ENCODE results near the gene CHRNG. TPM values are rescaled to one million over a fixed set of nuclear protein-coding genes. Genes with fewer than 3 reads are reported as not detected.

The CHRNG gene
- total and polyA plus RNA-seq, 7 donors: not detected

DNA sequence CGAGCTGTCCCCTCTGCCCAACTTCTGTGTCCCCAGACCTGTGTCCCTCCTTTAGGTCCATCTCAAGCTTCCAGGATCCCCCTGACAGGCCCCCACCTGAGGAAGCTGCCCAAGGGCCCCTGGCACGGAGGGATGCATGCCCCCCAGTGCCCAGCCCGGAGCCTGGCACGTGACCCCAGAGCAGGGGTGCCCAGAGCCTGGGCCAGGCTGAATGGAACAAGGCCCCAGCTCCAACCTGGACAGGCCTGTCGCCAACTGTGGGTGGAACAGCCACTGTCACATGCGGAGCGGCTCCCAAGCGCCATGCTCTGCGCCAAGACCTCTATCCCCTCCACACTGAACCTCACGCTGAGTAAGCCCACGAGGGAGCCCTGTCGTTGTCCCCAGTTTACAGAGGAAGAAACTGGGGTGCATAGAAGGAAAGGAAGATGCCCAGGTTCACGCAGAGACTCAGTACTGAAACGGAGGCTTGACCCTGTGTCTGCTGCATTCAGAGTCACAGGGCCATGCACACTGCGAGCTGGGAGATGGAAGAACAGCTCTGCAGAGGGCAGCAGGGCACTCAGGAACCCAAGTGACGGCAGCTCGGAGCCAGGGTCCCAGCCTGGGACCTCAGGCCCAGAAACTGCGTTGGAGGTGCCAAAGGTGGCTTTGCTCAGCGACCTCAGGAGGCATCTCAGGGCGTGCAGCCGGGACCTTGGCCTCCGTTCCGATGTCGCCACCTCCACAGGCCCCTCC, 46.4 kb upstream of the CHRNG start:
- intact Hi-C loops (cut with DNase I): no loop called here
- no peak for DNase-seq
- Histone ChIP-seq H3K4me3 (no peak overlapping the region), H3K9me3 (no peaks in the 10 kb centered on the region), H3K36me3 (no peaks in the 10 kb centered on the region), H3K27ac (no peak overlapping the region), H3K4me1 (no peaks in the 10 kb centered on the region), H3K27me3 (peaks cover 0 to 19% (median 0%) of the 10 kb centered on the region in 3 donors)
- 85 to 91% methylated on average over 24 of the region's 24 CpGs for WGBS, 2 donors
- no peak for TF ChIP-seq POLR2A (IDR thresholded peaks at IDR 0.05)
- no peak for TF ChIP-seq EP300 (IDR thresholded peaks at IDR 0.05)
- TF ChIP-seq, protein P1, sequence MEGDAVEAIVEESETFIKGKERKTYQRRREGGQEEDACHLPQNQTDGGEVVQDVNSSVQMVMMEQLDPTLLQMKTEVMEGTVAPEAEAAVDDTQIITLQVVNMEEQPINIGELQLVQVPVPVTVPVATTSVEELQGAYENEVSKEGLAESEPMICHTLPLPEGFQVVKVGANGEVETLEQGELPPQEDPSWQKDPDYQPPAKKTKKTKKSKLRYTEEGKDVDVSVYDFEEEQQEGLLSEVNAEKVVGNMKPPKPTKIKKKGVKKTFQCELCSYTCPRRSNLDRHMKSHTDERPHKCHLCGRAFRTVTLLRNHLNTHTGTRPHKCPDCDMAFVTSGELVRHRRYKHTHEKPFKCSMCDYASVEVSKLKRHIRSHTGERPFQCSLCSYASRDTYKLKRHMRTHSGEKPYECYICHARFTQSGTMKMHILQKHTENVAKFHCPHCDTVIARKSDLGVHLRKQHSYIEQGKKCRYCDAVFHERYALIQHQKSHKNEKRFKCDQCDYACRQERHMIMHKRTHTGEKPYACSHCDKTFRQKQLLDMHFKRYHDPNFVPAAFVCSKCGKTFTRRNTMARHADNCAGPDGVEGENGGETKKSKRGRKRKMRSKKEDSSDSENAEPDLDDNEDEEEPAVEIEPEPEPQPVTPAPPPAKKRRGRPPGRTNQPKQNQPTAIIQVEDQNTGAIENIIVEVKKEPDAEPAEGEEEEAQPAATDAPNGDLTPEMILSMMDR (IDR thresholded peaks at IDR 0.05): no peak
- no peak for TF ChIP-seq POLR2AphosphoS5 (IDR thresholded peaks at IDR 0.05)

DNA sequence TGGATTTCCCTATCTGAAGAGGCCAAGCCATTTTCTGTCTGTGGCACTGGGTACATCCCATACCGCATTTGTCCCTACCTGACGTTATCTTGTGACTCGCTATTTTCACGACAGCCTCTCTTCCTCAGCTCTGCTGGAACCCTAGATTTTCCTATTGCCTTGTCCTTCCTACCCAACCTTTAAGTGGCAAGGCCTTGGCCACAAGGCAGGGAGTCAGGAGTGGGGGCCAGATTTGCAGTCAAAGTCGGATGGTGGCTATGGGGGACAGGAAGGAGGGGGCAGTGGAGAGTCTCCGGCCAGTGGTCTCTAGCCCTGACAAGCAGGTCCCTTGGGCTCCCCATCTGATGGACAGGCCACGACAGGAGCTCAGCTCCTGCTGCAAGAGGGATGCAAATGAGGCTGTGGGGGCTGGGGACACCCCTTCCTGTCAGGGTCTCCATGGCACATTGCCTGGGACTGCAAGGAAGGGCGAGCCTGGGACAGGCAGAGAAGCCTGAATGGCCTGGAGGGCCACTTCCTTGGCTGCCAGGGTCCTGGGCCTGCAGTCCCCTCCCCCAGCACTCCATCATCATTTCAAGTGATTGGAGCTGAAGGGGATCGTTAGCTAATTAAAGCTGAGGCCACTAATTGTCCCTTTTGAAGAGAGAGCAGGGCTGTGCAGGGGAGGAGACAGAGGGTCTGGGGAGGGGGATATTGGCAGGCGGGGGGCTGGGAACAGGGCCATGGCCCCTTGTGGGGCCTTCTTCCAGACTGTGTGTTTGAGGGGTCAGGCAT, 45.6 kb upstream of the CHRNG start:
- Histone ChIP-seq H3K27me3 (peaks cover 0 to 11% (median 0%) of the 10 kb centered on the region in 3 donors), H3K36me3 (no peaks in the 10 kb centered on the region), H3K27ac (no peak overlapping the region), H3K4me3 (no peak overlapping the region), H3K9me3 (no peaks in the 10 kb centered on the region), H3K4me1 (no peaks in the 10 kb centered on the region)
- intact Hi-C loops (cut with DNase I): no loop called here
- whole genome bisulfite sequencing, 2 donors: 80 to 84% methylated on average over 10 of the region's 10 CpGs
- TF ChIP-seq POLR2AphosphoS5 (IDR thresholded peaks at IDR 0.05) (no peak), POLR2A (IDR thresholded peaks at IDR 0.05) (no peak), EP300 (IDR thresholded peaks at IDR 0.05) (no peak)
- TF ChIP-seq, protein P1 (IDR thresholded peaks at IDR 0.05): no peak
- DNase-seq: no peak

DNA sequence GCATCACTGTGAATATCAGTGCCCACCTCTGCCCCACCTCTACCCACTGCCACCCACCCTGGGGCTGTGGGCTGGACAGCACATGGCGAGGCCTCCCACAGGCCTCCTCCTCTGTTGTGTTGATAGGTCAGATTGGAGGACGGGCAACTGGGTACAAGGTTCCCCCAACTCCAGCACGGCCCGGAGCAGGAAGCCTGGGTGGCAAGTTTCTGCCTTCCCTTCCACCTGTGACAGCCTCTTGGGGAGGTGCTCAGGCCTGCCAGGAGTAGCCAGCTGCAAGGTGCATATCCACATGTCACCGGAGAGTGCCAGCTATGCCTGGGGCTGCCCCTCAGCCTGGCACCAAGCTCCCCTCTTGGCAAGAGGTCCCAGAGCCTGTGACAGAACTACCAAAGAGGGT, 45.0 kb upstream of the CHRNG start:
- Histone ChIP-seq H3K9me3 (no peaks in the 10 kb centered on the region), H3K4me1 (no peaks in the 10 kb centered on the region), H3K27me3 (peaks cover 0 to 5% (median 0%) of the 10 kb centered on the region in 3 donors), H3K27ac (no peak overlapping the region), H3K4me3 (no peak overlapping the region), H3K36me3 (no peaks in the 10 kb centered on the region)
- TF ChIP-seq POLR2AphosphoS5 (IDR thresholded peaks at IDR 0.05): no peak
- no peak for TF ChIP-seq POLR2A (IDR thresholded peaks at IDR 0.05)
- no peak for TF ChIP-seq EP300 (IDR thresholded peaks at IDR 0.05)
- TF ChIP-seq, protein P1 (IDR thresholded peaks at IDR 0.05): no peak
- 89 to 94% methylated on average over 5 of the region's 5 CpGs for WGBS, 2 donors
- no peak for DNase-seq
- intact Hi-C loops (cut with DNase I): no loop called here

DNA sequence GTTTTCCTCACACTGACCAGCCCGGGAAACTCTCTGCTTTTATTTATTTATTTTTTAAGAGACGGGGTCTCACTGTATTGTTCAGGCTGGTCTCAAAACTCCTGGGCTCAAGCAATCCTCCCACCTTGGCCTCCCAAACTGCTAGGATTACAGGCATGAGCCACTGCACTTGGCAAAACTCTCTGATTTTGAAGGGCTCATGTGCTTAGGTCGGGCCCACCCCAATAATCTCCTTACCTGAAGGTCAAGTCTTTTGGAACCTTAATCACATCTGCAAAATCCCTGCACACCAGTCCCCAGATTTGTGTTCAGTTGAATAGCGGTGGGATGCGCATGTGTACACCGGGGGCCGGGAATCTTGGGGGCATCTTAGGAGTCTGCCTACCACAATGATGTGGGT, 44.2 kb upstream of the CHRNG start:
- DNase-seq: no peak
- H3K9me3 ChIP-seq: no peaks in the 10 kb centered on the region
- H3K27me3 ChIP-seq: peaks cover 0 to under 1% (median 0%) of the 10 kb centered on the region in 3 donors
- H3K36me3 ChIP-seq: no peaks in the 10 kb centered on the region
- no peak overlapping the region for H3K27ac ChIP-seq
- TF ChIP-seq EP300 (IDR thresholded peaks at IDR 0.05) (no peak), POLR2AphosphoS5 (IDR thresholded peaks at IDR 0.05) (no peak), POLR2A (IDR thresholded peaks at IDR 0.05) (no peak)
- TF ChIP-seq, protein P1 (IDR thresholded peaks at IDR 0.05): no peak
- WGBS, 2 donors: 86 to 89% methylated on average over 7 of the region's 7 CpGs
- no peak overlapping the region for H3K4me3 ChIP-seq
- intact Hi-C loops (cut with DNase I): no loop called here
- H3K4me1 ChIP-seq: no peaks in the 10 kb centered on the region

All from sigmoid colon (tissue), 7 donors.